HepG2 (cell line): ENCODE results near the gene DCLK1. TPM values are rescaled to one million over a fixed set of nuclear protein-coding genes. Genes with fewer than 3 reads are reported as not detected.

ENCODE experiments used
- ATAC-seq: fragments of 200-7000 bp; cut with Tn5 transposase; 3 replicates; pipeline ENCODE4 v1.9.1; 2020; ENCODE audit warnings: mild to moderate bottlenecking, moderate library complexity
- BruUV-seq: library from RNA; stranded (reverse); fragments of 400-500 nt; replicated peaks from 2 replicates; lab custom pipeline; 2021; lab: Mats Ljungman, UMichigan
- CTCF ChIA-PET: fragments of 300-600 bp; formaldehyde crosslinking; extraction: SDS; loops from one replicate; lab custom pipeline; 2021; ENCODE audit warnings: low total read pairs, inconsistent platforms, low intra/inter-chr PET ratio; lab: Yijun Ruan, JAX
- POLR2A ChIA-PET: fragments of 350-600 bp; sonication (Branson Sonifier 250); formaldehyde crosslinking; loops from one replicate; lab custom pipeline; 2020; ENCODE audit warnings: antibody characterized with exemption, inconsistent platforms; lab: Yijun Ruan, JAX
- DNase-seq: peaks from one replicate; pipeline ENCODE4 v3.0.0-alpha.2; 2015; ENCODE audit warnings: low spot score
- FAIRE-seq: peaks from 3 replicates; lab custom pipeline; 2011; peaks lifted over from hg19 to GRCh38; lab: Jason Lieb, UNC
- H2AFZ ChIP-seq: one replicate; pipeline ENCODE4 v1.6.1; 2011; ENCODE audit warnings: low read length, inconsistent platforms
- H3K27ac ChIP-seq: fragments of 300-600 bp; 3 replicates; pipeline ENCODE4 v1.8.0; 2011; ENCODE audit warnings: mixed run types, mild to moderate bottlenecking, mixed read lengths, low read length, inconsistent platforms; ENCODE audit not compliant: insufficient read depth; ENCODE audit errors: extremely low read length
- H3K27me3 ChIP-seq, 2 experiments: fragments of 200-600 bp in 1 of 2; 2 replicates in 1 of 2; 3 replicates in 1 of 2; pipeline versions ENCODE4 v1.6.0 to v1.8.0; 2011; ENCODE audit warnings: low read length in 2 of 2, mild to moderate bottlenecking in 2 of 2, moderate library complexity in 2 of 2, inconsistent platforms in 1 of 2; ENCODE audit not compliant: insufficient read depth in 2 of 2, control insufficient read depth in 1 of 2
- H3K36me3 ChIP-seq, 2 experiments: fragments of 200-600 bp in 1 of 2; replicated peaks in 1 of 2; 2 replicates in 1 of 2; 3 replicates in 1 of 2; pipeline versions ENCODE4 v1.5.1 to v1.8.0; 2011; ENCODE audit warnings: low read length in 2 of 2, inconsistent platforms in 1 of 2; ENCODE audit not compliant: insufficient read depth in 2 of 2, control insufficient read depth in 1 of 2
- H3K4me1 ChIP-seq: 2 replicates; pipeline ENCODE4 v1.5.1; 2012; ENCODE audit warnings: low read length, inconsistent platforms; ENCODE audit not compliant: insufficient read depth
- H3K4me2 ChIP-seq: 2 replicates; pipeline ENCODE4 v1.6.0; 2011; ENCODE audit warnings: low read depth, low read length, inconsistent platforms
- H3K4me3 ChIP-seq, 3 experiments: fragments of 200-600 bp in 1 of 3; sonication (generic), shearing (Covaris generic) in 1 of 3; replicated peaks in 1 of 3; 2 replicates each; pipeline ENCODE4 v1.5.1; 2011 to 2016; ENCODE audit warnings: low read length in 3 of 3, inconsistent platforms in 2 of 3, low read depth in 2 of 3, mild to moderate bottlenecking in 2 of 3, control low read depth in 1 of 3, mixed read lengths in 1 of 3; ENCODE audit not compliant: insufficient read depth in 1 of 3
- H3K79me2 ChIP-seq: one replicate; pipeline ENCODE4 v1.6.1; 2011; ENCODE audit warnings: low read length, inconsistent platforms; ENCODE audit not compliant: insufficient read depth
- H3K9ac ChIP-seq: 2 replicates; pipeline ENCODE4 v1.6.0; 2011; ENCODE audit warnings: mild to moderate bottlenecking, low read depth, low read length, inconsistent platforms; ENCODE audit not compliant: insufficient read depth
- H3K9me3 ChIP-seq: 2 replicates; pipeline ENCODE4 v1.5.1; 2012; ENCODE audit warnings: mild to moderate bottlenecking, low read length
- H4K20me1 ChIP-seq: 2 replicates; pipeline ENCODE4 v1.6.0; 2011; ENCODE audit warnings: inconsistent platforms, mild to moderate bottlenecking, low read length, moderate library complexity; ENCODE audit not compliant: insufficient read depth
- NFYC ChIP-seq: IDR thresholded peaks from 2 replicates; pipeline ENCODE4 v1.6.1; 2016; ENCODE audit warnings: missing genetic modification reagents, missing compliant biosample characterization
- SMARCC2 ChIP-seq: fragments of 450-650 bp; IDR thresholded peaks from 2 replicates; pipeline ENCODE4 v1.6.1; 2017; ENCODE audit warnings: antibody characterized with exemption, mild to moderate bottlenecking
- SRF ChIP-seq: IDR thresholded peaks from 2 replicates; pipeline ENCODE4 v1.6.1; 2011; ENCODE audit warnings: mild to moderate bottlenecking, low read depth, low read length, moderate library complexity
- ZKSCAN8 ChIP-seq: IDR thresholded peaks from 2 replicates; pipeline ENCODE4 v1.6.1; 2016; ENCODE audit warnings: borderline replicate concordance, missing genetic modification reagents, missing compliant biosample characterization
- ZNF160 ChIP-seq: sonication (generic); formaldehyde crosslinking; IDR thresholded peaks from 2 replicates; pipeline ENCODE4 v1.8.0; 2022; ENCODE audit warnings: mild to moderate bottlenecking, inconsistent platforms, missing genetic modification reagents
- ZNF451 ChIP-seq: sonication (generic); formaldehyde crosslinking; IDR thresholded peaks from 2 replicates; pipeline ENCODE4 v1.5.0; 2020; ENCODE audit warnings: mild to moderate bottlenecking, missing genetic modification reagents
- ZNF713 ChIP-seq: sonication (generic); formaldehyde crosslinking; IDR thresholded peaks from 2 replicates; pipeline ENCODE4 v1.4.0; 2020; ENCODE audit warnings: mild to moderate bottlenecking, missing genetic modification reagents
- ZNF816 ChIP-seq: sonication (generic); formaldehyde crosslinking; IDR thresholded peaks from 2 replicates; pipeline ENCODE4 v1.8.0; 2022; ENCODE audit warnings: missing genetic modification reagents, mild to moderate bottlenecking, borderline replicate concordance
- WGBS: methylation state at CpG from one replicate; pipeline ENCODE4 v1.1.6; 2017; ENCODE audit warnings: low lambda C conversion rate; 5-methylcytosine and 5-hydroxymethylcytosine counted together
- in situ Hi-C: cut with HindIII; loops from 2 replicates; pipeline ENCODE4 v1.10.0; 2017; ENCODE audit warnings: low pct_unique_long_range_greater_than_20kb; ENCODE audit not compliant: extremely low pct_ligation_motif_present
- intact Hi-C: fragments of 100-400 bp; cut with micrococcal nuclease; formaldehyde crosslinking; loops from one replicate; pipeline ENCODE4 v1.10.0; 2022; ENCODE audit not compliant: unreplicated experiment
- polyA plus RNA-seq, 8 experiments: library from polyadenylated mRNA; depleted of rRNA in 3 of 8; stranded (reverse) in 7 of 8; unstranded in 1 of 8; fragments of >200 nt; fragmentation: Illumina TruSeq in 4 of 8; extraction: Trizol in 4 of 8; gene quantifications; 2 replicates each; pipeline versions ENCODE4 v1.2.1 to v1.2.3, GENCODE V29; 2011 to 2016; ENCODE audit warnings: low read depth in 4 of 8, missing spikeins in 1 of 8, mixed read lengths in 1 of 8; ENCODE audit not compliant: insufficient read depth in 1 of 8
- total RNA-seq, 5 experiments: library from RNA; depleted of rRNA; stranded (reverse); fragments of >200 nt; fragmentation: Illumina TruSeq; extraction: Trizol; gene quantifications; 2 replicates each; pipeline ENCODE4 v1.2.3, GENCODE V29; 2016; ENCODE audit warnings: low read depth in 1 of 5

Gene DCLK1
- total and polyA plus RNA-seq, 2 of the 13 experiments (the other 11 are each of a cell fraction or from before 2014, with no cell fraction given) = not detected

GRCh38 chr13:35792911-35793310 is 338.3 kb downstream of the DCLK1 start (continued):
- TF ChIP-seq ZKSCAN8 (CRISPR knock-in tag) (no peak), ZNF451 (no peak)

GRCh38 chr13:35792021-35792420 is 339.2 kb downstream of the DCLK1 start:
- no peaks in the 10 kb centered on the region for H3K36me3 ChIP-seq
- no peak overlapping the region for H3K27ac ChIP-seq
- H4K20me1 ChIP-seq = no peaks in the 10 kb centered on the region
- H3K4me1 ChIP-seq = no peaks in the 10 kb centered on the region
- ATAC-seq = no peak
- no peaks in the 10 kb centered on the region for H3K79me2 ChIP-seq
- ChIA-PET CTCF (no interaction called here), POLR2A (no interaction called here)
- DNase-seq = no peak
- H3K4me3 ChIP-seq = no peak overlapping the region
- TF ChIP-seq ZNF160 (CRISPR knock-in tag) (no peak), SRF (no peak), NFYC (CRISPR knock-in tag) (no peak), ZNF816 (no peak), ZNF713 (CRISPR knock-in tag) (no peak), SMARCC2 (no peak)
- no peak overlapping the region for H3K4me2 ChIP-seq
- no peaks in the 10 kb centered on the region for H3K9me3 ChIP-seq
- H3K9ac ChIP-seq = no peak overlapping the region
- 17% methylated on average over 8 of the region's 8 CpGs for WGBS
- in situ Hi-C loops (no loop called here), intact Hi-C loops (no loop called here)
- BruUV-seq = no TSS peak
- no peak overlapping the region for H2AFZ ChIP-seq
- peaks cover 0 to 2% of the 10 kb centered on the region in 2 experiments; a peak in 2 of 5 replicates for H3K27me3 ChIP-seq
- no peak for FAIRE-seq
